Neural crest cell (in vitro differentiated cells): Measurements from ENCODE around the gene STEEP1. TPM values are rescaled to one million over a fixed set of nuclear protein-coding genes. Genes with fewer than 3 reads are reported as not detected.

ENCODE experiments used
- DNase-seq: peaks from one replicate; pipeline ENCODE4 v3.0.0; 2021; ENCODE audit warnings: low read depth, mixed read lengths, low spot score
- H3K27ac Mint-ChIP-seq: one replicate; pipeline ENCODE4 v1.8.0; 2021; ENCODE audit warnings: mild to moderate bottlenecking, mixed read lengths; ENCODE audit not compliant: unreplicated experiment
- H3K27me3 Mint-ChIP-seq: 2 replicates; pipeline ENCODE4 v1.8.0; 2021; ENCODE audit warnings: low read depth, mild to moderate bottlenecking, mixed read lengths
- H3K36me3 Mint-ChIP-seq: 2 replicates; pipeline ENCODE4 v1.8.0; 2021; ENCODE audit warnings: low read depth, mild to moderate bottlenecking, mixed read lengths
- H3K4me1 Mint-ChIP-seq: 2 replicates; pipeline ENCODE4 v1.8.0; 2021; ENCODE audit warnings: mixed read lengths
- H3K4me3 Mint-ChIP-seq: one replicate; pipeline ENCODE4 v1.8.0; 2021; ENCODE audit warnings: mild to moderate bottlenecking, mixed read lengths
- H3K9me3 Mint-ChIP-seq: 2 replicates; pipeline ENCODE4 v1.8.0; 2021; ENCODE audit warnings: mixed read lengths
- total RNA-seq: library from RNA; stranded (reverse); gene quantifications from 2 replicates; pipeline ENCODE4 v1.2.1, GENCODE V29; 2021
- TF ChIP-seq, protein P1 (sequence below): fragments of 200-600 bp; sonication (generic); conservative IDR thresholded peaks from 2 replicates; pipeline ENCODE4 v1.5.0; 2021; ENCODE audit warnings: antibody characterized with exemption, mild to moderate bottlenecking

The STEEP1 gene
- total RNA-seq, 1 donor from 2014 or later: 24.5 TPM

DNA sequence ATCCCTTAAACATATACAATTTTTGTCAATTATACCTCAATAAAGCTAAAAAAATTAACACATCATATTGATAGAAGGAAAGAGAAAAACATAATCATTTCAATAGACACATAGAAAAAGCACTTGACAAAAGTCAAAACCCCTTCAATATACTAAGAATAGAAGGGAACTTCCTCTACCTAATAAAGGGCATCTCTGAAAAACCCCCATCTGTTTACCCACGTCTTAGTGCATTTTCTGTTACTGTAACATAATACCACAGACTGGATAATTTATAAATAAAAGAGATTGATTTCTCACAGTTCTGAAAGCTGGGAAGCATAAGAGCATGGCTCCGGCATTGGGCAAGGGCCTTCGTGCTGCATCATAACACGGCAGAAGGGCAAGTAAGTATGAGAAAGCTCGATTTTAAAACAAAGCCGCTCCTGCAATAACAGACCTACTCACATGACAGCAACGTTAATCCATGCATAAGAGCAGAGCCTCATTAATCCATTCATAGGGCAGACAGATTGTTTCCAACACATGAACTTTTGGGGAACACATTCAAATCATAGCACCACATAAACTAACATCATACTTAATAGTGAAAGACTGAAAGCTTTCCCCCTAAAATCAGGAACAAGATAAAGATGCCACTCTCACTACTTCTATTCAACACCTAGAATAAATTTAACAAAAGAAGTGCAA, 15.7 kb downstream of the STEEP1 start:
- TF ChIP-seq, protein P1, sequence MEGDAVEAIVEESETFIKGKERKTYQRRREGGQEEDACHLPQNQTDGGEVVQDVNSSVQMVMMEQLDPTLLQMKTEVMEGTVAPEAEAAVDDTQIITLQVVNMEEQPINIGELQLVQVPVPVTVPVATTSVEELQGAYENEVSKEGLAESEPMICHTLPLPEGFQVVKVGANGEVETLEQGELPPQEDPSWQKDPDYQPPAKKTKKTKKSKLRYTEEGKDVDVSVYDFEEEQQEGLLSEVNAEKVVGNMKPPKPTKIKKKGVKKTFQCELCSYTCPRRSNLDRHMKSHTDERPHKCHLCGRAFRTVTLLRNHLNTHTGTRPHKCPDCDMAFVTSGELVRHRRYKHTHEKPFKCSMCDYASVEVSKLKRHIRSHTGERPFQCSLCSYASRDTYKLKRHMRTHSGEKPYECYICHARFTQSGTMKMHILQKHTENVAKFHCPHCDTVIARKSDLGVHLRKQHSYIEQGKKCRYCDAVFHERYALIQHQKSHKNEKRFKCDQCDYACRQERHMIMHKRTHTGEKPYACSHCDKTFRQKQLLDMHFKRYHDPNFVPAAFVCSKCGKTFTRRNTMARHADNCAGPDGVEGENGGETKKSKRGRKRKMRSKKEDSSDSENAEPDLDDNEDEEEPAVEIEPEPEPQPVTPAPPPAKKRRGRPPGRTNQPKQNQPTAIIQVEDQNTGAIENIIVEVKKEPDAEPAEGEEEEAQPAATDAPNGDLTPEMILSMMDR: no peak
- H3K27me3 Mint-ChIP-seq: no peaks in the 10 kb centered on the region
- H3K36me3 Mint-ChIP-seq: no peaks in the 10 kb centered on the region
- H3K27ac Mint-ChIP-seq: no peak overlapping the region
- H3K9me3 Mint-ChIP-seq: no peaks in the 10 kb centered on the region
- H3K4me3 Mint-ChIP-seq: no peak overlapping the region
- DNase-seq: no peak
- H3K4me1 Mint-ChIP-seq: no peaks in the 10 kb centered on the region

DNA sequence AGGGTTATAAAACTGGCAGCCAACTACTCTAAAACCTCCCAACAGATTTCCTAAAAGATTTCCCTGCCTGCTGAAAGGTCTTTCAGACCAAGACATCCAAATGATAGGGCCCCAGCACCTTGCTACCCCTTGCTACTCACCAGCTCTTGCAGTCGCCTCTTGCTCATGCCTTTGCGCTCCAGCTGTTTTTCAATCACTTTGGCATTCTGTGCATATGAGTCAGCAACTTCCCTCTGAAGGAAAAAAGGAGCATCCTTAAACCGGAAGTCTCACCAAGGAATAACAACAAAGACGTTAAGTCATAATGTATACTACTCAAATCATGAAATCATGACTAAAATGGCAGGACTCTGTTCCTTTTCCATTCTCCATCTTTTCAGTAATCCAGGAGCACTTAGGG, 24.0 kb downstream of the STEEP1 start:
- Mint-ChIP-seq H3K27ac (no peak overlapping the region), H3K9me3 (no peaks in the 10 kb centered on the region), H3K27me3 (no peaks in the 10 kb centered on the region), H3K4me1 (peaks cover 4% of the 10 kb centered on the region), H3K4me3 (no peak overlapping the region), H3K36me3 (peaks cover 4% of the 10 kb centered on the region)
- TF ChIP-seq, protein P1: no peak
- DNase-seq: no peak

DNA sequence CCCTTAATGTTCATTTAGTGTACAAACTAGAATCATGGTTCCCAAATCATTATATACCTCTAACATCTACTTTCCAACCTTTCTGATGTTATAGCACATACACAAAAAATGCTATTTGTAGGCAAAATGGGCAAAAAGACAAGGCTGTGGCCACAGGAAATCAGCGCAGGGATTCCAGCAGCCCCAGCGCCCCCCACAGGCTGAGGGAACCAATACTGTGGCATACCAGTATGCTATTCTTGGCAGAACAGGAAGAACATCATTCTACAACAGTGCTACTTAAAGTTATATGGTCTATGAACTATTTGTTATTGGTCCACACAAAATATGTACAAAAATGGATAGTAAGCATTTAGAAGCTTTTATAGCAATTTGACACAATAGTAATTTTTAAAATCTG, 25.3 kb downstream of the STEEP1 start:
- H3K9me3 Mint-ChIP-seq: no peaks in the 10 kb centered on the region
- H3K36me3 Mint-ChIP-seq: peaks cover 4% of the 10 kb centered on the region
- H3K27ac Mint-ChIP-seq: no peak overlapping the region
- H3K4me1 Mint-ChIP-seq: peaks cover 4% of the 10 kb centered on the region
- TF ChIP-seq, protein P1: no peak
- H3K4me3 Mint-ChIP-seq: no peak overlapping the region
- H3K27me3 Mint-ChIP-seq: no peaks in the 10 kb centered on the region
- DNase-seq: no peak

DNA sequence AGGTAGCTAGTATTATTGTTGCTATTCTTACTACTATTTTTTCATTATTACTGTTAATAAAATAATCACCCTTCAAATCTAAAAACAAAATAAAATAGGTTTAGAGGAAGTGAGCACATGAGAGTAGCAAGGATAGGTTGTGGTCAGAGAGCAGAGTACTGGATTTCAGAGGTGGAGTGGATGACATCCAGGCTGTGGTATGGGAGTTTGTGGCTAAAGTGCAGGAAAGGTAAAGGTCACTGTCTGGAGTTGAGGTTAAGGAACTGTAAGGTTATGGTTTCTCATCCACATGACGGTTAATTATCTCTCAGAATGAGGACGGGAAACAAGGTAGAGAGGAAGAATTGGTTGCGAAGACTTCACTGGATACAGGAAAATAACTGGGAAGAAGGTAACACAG, 27.7 kb downstream of the STEEP1 start:
- Mint-ChIP-seq H3K4me1 (peaks cover 4% of the 10 kb centered on the region), H3K36me3 (peaks cover 4% of the 10 kb centered on the region), H3K4me3 (no peak overlapping the region), H3K9me3 (no peaks in the 10 kb centered on the region), H3K27ac (no peak overlapping the region), H3K27me3 (no peaks in the 10 kb centered on the region)
- TF ChIP-seq, protein P1: no peak
- no peak for DNase-seq

DNA sequence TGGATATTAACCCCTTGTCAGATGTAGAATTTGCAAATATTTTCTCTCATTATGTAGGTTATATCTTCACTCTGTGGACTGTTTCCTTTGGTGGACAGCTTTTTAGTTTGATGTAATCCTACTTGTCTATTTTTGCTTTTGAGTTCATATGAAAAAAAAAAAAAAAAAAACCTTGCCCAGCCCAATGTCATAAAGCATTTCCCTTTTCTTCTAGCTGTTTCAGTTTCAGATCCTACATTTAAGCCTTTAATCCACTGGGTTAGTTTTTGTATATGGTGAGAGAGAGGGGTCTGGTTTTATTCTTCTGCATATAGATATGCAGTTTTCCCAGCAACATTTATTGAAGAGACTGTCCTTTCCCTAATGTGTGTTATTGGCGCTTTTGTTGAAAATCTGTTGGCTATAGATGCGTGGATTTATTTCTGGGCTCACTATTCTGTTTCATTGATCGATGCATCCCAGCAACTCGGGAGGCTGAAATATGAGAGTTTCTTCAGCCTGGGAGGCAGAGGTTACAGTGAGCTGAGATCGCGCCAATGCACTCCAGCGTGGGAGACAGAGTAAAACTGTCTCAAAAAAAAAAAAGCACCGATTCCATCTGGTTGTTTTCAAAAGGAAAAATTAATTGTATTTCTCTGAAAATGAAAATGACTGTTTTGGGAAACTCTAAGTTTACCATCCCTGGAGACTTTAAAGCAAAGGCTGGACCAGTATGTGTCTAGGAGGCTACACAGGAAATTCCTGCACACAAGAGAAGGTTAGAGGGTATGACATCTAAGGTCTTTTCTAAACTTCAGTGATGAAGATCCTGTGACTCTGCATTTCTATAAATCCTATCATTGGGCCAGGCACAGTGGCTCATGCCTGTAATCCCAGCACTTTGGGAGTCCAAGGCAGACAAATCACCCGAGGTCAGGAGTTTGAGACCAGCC, 35.6 kb downstream of the STEEP1 start:
- Mint-ChIP-seq H3K4me1 (no peaks in the 10 kb centered on the region), H3K27ac (peak overlapping the region; percentile 50), H3K27me3 (no peaks in the 10 kb centered on the region), H3K36me3 (peaks cover 6% of the 10 kb centered on the region), H3K9me3 (peaks cover 3% of the 10 kb centered on the region), H3K4me3 (no peak overlapping the region)
- DNase-seq: no peak
- TF ChIP-seq, protein P1: no peak
